HG03378 (cell line): Measurements from ENCODE around the gene CAMK2B.

Source experiments
- ATAC-seq: cut with Tn5 transposase; IDR thresholded peaks from one replicate; pipeline ENCODE4 v1.9.1; 2021; ENCODE audit warnings: mild to moderate bottlenecking, moderate library complexity; ENCODE audit not compliant: unreplicated experiment

Gene CAMK2B

DNA sequence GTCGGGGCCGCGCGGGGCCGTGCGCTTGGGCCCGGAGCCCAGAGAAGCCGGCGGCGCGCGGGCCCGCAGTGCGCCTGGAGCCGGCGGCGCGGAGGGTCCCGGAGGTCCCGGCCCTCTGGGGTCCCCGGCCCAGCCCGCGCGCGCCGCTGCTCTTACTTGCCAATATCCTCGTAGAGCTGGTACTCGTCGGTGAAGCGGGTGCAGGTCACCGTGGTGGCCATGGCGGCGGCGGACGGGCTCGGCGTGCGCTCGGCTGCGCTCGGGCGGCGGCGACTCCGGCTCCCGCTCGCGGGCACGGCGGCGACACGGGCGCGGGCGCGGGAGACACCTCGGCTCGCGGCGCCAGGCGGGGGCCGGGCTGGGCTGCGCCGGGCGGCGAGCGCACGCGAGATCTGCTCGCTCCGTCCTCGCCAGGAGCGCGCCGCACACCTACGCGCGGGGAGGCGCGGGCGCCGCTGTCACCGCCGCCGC is at the start of gene CAMK2B:
Gene CAMK2B (minus strand): TSS at position 394 of the 471 bp plus-strand sequence. CDS start 173 bp downstream, at position 221.
- ATAC-seq: no peak

- ATAC-seq: no peak
Observed at GRCh38 chr7:44374007-44374763, 48.8 kb upstream of the CAMK2B start.

DNA sequence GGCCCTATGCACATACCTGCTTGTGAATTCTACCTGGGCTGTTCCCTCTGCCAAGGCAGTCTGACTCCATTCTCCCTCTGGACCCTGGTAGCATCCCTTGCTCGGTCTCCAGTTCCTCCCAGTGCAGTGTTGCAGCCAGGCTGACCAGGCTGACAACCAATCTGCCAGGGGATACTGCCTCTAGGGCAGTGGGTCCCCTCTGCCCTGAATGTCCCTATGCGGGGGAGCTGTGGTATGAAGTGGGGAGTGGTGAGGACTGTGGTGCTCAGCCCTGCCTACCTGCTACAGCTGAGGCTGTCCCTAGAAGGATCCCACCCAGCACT is 48.0 kb upstream of the CAMK2B start:
- no peak for ATAC-seq

- no peak for ATAC-seq
Observed at GRCh38 chr7:44372560-44373417, 47.4 kb upstream of the CAMK2B start.

DNA sequence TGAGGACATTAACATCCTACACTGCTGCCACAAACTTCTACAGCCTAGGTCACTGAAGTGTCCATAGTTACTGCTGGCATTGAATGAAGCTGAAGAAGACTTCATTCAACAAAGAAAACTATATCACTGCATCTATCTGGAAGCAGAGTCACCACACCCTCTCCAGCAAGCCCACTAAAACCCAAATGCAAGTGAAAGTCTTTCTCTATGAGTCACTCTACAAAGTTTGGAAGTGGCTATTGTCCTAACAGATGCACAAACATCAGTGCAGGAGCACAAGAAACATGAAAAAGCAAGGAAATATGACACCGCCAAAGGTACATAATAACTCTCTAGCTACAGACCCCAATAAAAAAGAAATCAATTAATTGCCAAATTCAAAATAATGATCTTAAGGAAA is 43.5 kb upstream of the CAMK2B start:
- ATAC-seq: no peak

DNA sequence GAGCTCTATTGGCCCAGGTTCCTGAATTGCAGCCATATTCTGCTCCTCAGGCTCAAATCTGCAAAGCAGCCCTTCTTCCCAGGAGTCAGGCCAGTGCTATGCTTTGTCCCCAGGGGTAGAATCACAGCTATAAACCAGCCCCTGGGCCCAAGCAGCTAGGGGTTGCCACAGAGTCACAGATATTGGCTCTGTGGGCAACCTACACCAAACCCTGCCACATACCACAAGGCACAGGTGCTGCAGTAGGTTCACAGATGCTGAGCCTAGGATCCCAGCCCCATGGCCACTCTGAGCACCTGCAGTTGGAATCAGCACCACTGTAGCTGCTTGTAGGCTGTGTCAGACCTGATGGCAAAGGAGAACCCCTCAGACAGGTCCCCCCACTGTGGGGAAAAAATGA is 43.1 kb upstream of the CAMK2B start:
- ATAC-seq: no peak

DNA sequence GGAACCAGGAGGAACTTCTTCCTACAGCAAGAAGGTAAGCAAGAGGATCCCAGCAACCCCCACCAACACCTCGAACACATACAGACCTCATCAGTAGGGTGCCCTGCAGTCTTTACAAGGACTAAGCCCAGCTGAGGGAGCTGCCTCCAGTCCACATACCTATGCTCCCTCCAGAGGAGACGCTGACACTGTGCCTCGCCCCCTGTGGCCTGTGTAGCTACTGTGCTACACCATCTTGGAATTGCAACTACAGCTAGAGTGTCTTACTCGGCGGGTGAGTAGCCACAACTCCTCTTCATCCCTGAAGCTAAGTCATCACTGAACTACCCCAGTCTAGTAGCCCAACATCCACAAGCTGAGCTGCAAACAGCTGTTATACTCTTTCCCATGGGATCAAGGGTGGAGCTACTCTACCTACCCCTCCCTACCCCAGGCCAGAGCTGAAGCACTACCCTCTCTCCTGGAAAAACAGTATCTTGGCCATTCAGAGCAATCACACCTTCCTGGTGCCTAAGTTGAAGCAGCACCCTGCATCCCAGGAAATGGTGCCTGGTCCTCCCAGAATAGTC is 42.2 kb upstream of the CAMK2B start:
- ATAC-seq: no peak

DNA sequence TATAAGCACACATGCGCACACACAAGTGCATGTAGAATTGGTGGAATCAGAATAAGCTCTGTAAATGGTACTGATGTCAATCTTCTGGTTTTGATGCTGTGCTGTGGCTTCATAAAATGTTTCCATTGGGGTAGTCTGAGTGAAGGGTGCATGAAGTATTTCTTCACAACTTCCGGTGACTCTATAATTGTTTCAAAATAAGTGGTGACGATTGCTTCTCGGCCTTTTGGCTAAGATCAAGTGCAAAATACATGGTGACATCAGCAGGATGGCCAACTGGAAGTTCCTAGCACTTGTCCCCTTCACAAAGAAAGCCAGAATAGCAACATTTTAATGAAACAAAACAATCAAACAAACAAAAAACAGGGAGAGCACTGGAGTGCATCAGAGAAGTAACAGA is 41.6 kb upstream of the CAMK2B start:
- no peak for ATAC-seq

GRCh38 chr7:44353668-44354067 is 28.3 kb upstream of the CAMK2B start:
- no peak for ATAC-seq

GRCh38 chr7:44348851-44349781 is 23.7 kb upstream of the CAMK2B start:
- no peak for ATAC-seq

- no peak for ATAC-seq
Observed at GRCh38 chr7:44348300-44348699, 22.9 kb upstream of the CAMK2B start.

DNA sequence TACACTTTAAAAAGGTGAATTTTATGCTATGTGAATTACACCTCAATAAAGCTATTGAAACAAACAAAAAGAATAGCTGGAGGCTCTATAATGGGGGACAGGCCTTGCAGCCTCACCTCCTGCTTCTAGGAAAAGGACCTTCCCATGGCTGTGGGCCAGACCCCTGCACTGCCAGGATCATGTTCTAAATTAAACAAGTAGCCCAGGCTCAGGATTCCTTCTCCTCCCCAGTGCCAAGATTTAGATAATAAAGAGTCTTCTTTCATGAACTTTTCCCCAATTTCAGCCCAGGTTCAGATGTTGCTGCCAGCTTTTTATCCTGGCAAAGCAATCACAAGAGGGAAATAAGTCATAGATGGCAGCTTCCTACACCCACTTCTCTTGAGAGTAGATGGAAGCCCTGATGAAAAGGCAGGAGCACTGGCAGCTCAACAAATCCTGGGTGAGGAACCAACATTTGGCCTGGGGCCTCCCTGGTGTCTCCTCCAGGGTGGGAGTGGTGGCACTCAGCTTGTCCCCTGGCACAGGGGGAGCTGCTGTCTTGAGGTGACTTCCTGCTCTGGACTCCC is 22.2 kb upstream of the CAMK2B start:
- no peak for ATAC-seq

GRCh38 chr7:44346063-44346462 is 20.7 kb upstream of the CAMK2B start:
- no peak for ATAC-seq

DNA sequence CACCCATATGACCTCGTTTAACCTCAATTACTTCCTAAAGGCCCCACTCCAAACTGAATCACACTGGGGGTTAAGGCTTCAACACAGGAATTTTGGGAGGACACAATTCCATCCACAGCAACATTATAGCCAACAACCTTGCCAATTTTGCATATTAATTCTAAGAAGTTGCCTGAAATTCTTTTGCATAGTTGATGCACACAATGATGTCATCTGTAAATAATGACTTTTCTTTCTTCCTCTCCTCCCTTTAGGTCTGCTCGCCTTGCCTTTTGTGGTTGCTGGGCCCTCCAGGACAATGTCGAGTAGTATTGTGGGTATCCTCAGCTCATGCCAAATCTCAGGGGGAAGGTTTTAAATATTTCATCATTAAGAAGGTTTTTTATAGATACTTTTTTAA is 16.0 kb upstream of the CAMK2B start:
- no peak for ATAC-seq

- ATAC-seq: peak; percentile 67
Observed at GRCh38 chr7:44338600-44338999, 13.2 kb upstream of the CAMK2B start.

DNA sequence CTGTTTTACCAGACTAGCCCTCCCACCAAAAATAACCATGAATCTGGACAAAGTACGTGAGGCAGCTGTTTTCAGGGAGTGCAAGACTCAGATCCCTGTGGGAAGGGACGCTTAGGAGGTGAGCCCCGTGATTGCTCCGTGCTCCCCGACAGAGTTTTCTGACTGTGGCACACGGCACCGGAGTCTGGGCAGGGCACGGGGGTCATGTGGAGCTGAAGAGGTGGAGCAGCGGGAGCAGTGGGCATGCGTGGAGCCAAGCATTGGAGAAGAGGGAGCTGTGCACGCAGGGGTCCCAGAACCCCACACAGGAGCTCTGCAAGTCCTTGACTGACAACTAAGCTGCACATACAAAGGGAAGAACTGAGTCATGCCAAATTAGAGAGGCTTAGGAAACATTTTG is 11.1 kb upstream of the CAMK2B start:
- ATAC-seq: no peak

- ATAC-seq: no peak
Observed at GRCh38 chr7:44335184-44335583, 9.8 kb upstream of the CAMK2B start.

GRCh38 chr7:44334734-44335097 is 9.3 kb upstream of the CAMK2B start:
- no peak for ATAC-seq

DNA sequence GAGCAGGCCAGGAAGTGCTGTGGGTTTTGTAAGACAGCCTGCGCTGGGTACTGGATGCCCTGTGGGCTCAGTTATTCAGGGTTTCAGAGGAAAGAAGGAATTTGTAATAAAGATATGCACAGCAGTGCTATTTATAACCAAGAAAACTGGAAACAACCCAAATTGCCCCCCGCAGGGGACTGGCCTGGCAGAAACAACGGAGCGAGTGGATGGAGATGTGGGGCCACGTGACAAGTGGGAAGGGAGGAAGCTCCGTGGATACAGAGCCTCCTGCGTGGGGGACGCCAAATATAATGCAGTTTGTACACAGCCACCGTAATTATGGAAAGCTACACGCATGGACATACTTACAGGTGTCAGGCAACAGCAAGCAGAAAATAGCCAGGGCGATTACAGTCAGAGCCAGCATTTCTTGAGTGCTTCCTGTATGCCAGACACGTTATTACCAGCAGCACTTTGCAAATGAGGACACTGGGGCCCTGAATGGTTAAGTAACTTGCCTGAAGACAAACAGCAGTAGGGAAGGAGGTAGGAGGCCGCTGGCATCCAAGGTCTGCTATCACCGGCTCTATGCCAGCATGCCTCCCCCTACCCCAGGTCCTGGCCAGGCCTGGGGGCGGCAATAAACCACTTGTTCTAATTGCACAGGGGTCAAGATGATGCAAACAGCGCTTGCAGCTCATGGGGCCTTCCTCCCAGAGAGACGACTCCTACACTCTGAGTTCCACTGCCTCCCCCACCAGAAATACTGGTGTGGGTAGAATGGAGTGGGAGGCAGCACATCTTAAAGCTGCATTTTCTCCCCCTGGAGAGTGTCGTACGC is 8.7 kb upstream of the CAMK2B start:
- no peak for ATAC-seq

DNA sequence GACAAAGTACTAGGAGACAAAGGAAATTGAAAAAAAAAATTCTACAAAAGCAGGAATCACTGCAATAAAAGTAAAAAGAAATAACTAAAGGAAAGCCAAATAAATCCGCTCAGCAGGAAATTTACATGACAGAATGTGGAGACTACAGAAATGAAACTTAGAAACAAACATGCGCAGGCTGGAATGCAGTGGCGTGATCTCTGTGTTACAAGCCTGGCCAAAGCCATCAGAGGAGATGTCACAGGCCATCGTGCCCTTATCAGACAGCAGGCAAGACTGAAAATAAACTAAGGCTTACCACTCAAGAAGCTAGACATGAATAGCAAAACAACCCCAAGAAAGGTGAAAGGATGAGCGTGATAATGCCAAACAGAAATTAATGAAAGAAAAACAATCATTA is 6.3 kb upstream of the CAMK2B start:
- ATAC-seq: no peak
